Measurements from ENCODE around the gene GSG1L.

The GSG1L gene

DNA sequence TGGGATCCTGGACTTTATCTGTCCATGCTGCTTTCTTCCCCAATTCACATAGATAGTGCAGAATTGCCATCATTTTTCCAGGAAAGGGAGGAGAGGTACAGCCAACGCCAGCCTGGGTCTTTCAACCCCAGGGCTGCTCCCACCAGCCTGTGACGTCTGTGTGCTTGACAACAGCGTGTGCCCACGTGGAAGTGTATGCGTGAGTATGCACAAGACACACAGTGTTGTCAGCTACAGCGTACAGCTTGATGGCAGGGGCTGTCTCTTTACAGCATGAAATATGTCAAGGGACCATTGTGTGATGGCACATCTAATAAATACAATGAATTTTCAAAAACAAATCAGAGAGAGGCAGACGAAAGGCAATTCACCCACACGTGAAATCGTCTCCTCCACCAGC, 62.3 kb downstream of the GSG1L start:
- DNase-seq (ENCODE audit: low read depth), result no peak
- H3K4me3 ChIP-seq (ENCODE audit: low read depth, low read length), result no peak overlapping the region
- TF ChIP-seq, protein P1, sequence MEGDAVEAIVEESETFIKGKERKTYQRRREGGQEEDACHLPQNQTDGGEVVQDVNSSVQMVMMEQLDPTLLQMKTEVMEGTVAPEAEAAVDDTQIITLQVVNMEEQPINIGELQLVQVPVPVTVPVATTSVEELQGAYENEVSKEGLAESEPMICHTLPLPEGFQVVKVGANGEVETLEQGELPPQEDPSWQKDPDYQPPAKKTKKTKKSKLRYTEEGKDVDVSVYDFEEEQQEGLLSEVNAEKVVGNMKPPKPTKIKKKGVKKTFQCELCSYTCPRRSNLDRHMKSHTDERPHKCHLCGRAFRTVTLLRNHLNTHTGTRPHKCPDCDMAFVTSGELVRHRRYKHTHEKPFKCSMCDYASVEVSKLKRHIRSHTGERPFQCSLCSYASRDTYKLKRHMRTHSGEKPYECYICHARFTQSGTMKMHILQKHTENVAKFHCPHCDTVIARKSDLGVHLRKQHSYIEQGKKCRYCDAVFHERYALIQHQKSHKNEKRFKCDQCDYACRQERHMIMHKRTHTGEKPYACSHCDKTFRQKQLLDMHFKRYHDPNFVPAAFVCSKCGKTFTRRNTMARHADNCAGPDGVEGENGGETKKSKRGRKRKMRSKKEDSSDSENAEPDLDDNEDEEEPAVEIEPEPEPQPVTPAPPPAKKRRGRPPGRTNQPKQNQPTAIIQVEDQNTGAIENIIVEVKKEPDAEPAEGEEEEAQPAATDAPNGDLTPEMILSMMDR (IDR thresholded peaks at IDR 0.05; ENCODE audit: insufficient read depth, low read depth, low read length, missing control alignments), result no peak

DNA sequence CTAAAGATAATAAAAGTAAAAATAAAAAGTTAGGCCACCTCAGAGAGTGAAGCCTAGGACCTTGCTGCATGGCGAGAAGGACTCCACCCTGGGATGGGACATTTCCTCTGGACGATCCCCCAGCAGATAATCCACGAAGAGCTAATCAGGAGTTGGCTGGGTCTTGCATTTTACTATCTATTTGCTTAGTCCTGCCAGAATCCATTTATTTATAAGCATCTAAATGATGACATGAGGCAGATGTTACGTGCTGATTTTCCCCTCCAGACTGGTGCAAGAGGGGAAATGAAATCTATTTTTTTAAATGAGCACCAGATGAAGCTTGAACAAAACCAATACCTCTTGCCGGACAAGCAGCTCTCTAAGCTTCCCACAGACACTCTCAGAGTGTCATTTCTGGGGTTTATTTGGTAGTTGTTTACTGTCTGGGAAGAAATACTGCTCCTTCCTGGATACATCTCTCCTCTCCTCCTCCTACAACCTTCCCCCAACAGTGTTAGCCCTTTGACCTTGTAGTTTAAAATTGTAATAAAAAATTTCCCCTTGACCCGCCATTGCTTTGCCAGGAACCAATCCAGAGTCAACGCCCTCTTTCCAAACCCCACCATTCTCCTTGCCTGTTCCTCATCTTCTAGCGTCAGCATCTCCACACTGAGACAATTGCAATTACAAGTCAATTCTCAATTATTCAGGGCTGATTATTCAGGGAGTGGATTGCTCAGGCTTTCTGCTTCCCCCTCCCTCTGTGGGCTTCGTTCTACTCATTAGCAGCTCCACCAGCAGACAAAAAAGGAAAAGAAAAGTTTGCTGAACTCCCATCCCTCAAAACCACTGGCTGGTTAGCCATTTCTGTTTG, 63.0 kb downstream of the GSG1L start:
- H3K4me3 ChIP-seq (ENCODE audit: low read depth, low read length), result no peak overlapping the region
- DNase-seq (ENCODE audit: low read depth), result no peak
- TF ChIP-seq, protein P1 (IDR thresholded peaks at IDR 0.05; ENCODE audit: insufficient read depth, low read depth, low read length, missing control alignments), result no peak

DNA sequence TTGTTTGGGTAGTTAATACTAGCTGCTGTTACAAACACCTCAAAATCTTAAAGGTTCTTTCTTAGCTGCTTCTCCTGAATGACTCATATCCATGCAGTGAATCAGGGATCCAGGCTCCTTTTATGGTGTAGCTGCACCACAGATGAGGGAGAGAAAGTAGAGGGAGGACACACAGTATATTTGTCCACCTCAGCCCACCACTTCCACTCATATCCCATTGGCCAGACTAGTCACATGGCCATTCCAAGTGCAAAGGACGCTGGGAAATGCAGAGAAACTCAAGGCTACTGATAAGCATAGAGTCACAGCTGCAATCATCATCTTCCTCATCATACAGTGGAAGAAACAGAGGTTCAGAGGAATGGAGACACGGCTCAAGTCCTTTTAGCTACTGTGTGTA, 63.8 kb downstream of the GSG1L start:
- TF ChIP-seq, protein P1 (IDR thresholded peaks at IDR 0.05; ENCODE audit: insufficient read depth, low read depth, low read length, missing control alignments), result no peak
- H3K4me3 ChIP-seq (ENCODE audit: low read depth, low read length), result no peak overlapping the region
- no peak for DNase-seq (ENCODE audit: low read depth)

DNA sequence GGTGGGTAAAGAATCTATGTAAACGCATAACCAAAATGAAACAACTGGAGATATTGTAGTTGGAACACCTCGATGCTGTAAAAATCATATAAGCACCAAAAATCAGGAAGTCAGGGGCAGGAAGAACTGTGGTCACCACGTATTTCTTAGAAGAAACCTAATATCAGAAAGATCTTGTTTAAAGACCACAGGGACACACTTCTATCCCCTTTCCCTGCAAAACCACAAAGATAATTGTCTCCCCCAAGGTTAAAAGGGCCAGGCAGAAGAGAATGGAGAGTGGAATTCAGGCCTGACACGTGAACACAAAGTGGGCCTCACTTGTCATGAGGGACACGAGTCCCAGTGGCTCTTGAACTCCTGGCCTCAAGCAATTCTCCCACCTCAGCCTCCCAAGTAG, 68.1 kb downstream of the GSG1L start:
- TF ChIP-seq, protein P1 (IDR thresholded peaks at IDR 0.05; ENCODE audit: insufficient read depth, low read depth, low read length, missing control alignments), result no peak
- no peak overlapping the region for H3K4me3 ChIP-seq (ENCODE audit: low read depth, low read length)
- no peak for DNase-seq (ENCODE audit: low read depth)

DNA sequence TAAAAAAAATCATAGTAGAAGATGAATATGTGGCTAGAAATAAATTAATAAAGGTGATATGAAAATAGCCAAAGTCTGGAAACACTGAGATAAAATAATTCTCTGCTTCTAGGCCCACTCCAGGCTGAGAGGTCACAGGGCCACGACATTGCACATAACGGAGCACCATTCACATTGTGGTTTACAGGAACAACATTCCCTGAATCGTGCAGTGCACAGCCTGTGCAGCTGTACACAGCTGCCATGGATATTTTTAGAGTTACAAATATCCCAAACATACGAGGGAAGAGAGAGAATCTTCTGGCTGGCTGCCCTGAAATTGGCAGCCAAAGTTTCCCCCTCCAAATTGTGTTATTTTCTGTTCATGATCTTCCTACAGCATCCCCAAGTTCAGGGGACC, 68.8 kb downstream of the GSG1L start:
- H3K4me3 ChIP-seq (ENCODE audit: low read depth, low read length), result no peak overlapping the region
- no peak for DNase-seq (ENCODE audit: low read depth)
- TF ChIP-seq, protein P1 (IDR thresholded peaks at IDR 0.05; ENCODE audit: insufficient read depth, low read depth, low read length, missing control alignments), result no peak

DNA sequence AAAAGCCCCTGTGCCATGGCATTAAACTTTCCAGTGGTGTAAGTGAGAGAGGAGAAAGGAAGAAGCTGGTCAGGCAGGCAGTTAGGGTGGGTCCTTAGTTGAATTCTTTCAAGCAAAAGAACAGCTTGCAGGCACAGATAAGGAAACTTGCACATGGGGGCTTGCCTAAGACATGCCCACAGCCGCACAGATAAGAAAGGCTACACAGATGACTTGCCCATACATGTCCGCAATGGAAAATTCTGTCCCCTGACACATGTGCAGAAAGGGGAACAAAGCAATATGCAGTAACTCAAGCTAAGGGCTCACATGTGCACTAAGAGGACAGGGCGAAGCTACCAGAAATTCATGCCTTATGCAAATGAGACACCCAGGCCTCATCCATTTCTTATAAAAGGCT, 69.9 kb downstream of the GSG1L start:
- H3K4me3 ChIP-seq (ENCODE audit: low read depth, low read length), result no peak overlapping the region
- DNase-seq (ENCODE audit: low read depth), result peak; percentile 24
- TF ChIP-seq, protein P1 (IDR thresholded peaks at IDR 0.05; ENCODE audit: insufficient read depth, low read depth, low read length, missing control alignments), result no peak

DNA sequence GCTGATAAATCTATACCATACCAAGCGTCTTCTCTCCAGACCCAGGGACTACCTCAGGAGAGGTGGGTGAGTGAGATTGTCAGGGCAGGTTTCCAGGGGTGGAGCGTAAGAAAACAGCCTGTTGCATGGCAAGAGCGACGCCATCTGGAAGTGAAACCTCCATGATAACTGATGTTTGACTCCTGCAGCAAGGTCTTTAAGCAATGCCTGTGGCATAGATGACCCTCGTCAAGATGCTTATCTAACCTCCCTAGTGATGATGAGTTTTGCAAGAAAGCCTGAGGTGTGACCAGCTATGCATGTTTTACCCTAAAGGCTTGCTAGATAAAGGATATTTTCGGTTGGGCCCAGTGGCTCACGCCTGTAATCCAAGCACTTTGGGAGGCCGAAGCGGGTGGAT, 71.6 kb downstream of the GSG1L start:
- TF ChIP-seq, protein P1 (IDR thresholded peaks at IDR 0.05; ENCODE audit: insufficient read depth, low read depth, low read length, missing control alignments), result no peak
- H3K4me3 ChIP-seq (ENCODE audit: low read depth, low read length), result no peak overlapping the region
- no peak for DNase-seq (ENCODE audit: low read depth)

Measured in GM12865 (cell line).